HL-60 (cell line): ENCODE data around the gene MYLK2.

Source experiments
- DNase-seq, 2 experiments: peaks; one replicate each; pipeline ENCODE4 v3.0.0-alpha.2; 2010 to 2020; ENCODE audit warnings: low read depth in 1 of 2, low spot score in 1 of 2
- H3K27ac ChIP-seq: fragments of 250-450 bp; sonication (Bioruptor Pico); replicated peaks from 2 replicates; pipeline ENCODE4 v1.5.1; 2020; ENCODE audit warnings: mild to moderate bottlenecking, moderate library complexity
- H3K27me3 ChIP-seq: fragments of 250-450 bp; sonication (Bioruptor Pico); 2 replicates; pipeline ENCODE4 v1.5.1; 2021; ENCODE audit warnings: mild to moderate bottlenecking, moderate library complexity; ENCODE audit not compliant: insufficient read depth, poor library complexity, severe bottlenecking
- H3K4me3 ChIP-seq: replicated peaks from 2 replicates; pipeline ENCODE4 v1.5.1; 2011; ENCODE audit warnings: mild to moderate bottlenecking, control low read depth, low read length; ENCODE audit not compliant: insufficient read depth
- GABPA ChIP-seq: IDR thresholded peaks from 2 replicates; pipeline ENCODE4 v1.6.1; 2012; ENCODE audit warnings: low read depth
- POLR2AphosphoS5 ChIP-seq: IDR thresholded peaks from 2 replicates; pipeline ENCODE4 v1.6.1; 2012; ENCODE audit warnings: low read depth
- SPI1 ChIP-seq: IDR thresholded peaks from 2 replicates; pipeline ENCODE4 v1.6.1; 2012; ENCODE audit warnings: low read depth, mild to moderate bottlenecking, borderline replicate concordance
- TF ChIP-seq, protein P1 (sequence below): IDR thresholded peaks from 2 replicates; pipeline ENCODE4 v1.6.1; 2012; ENCODE audit warnings: low read depth; ENCODE audit not compliant: insufficient replicate concordance
- TF ChIP-seq, protein P2 (sequence below): IDR thresholded peaks from one replicate; pipeline ENCODE4 v1.5.1; 2011; ENCODE audit warnings: low read length, control low read depth, inconsistent platforms; ENCODE audit not compliant: insufficient read depth

MYLK2 gene

DNA sequence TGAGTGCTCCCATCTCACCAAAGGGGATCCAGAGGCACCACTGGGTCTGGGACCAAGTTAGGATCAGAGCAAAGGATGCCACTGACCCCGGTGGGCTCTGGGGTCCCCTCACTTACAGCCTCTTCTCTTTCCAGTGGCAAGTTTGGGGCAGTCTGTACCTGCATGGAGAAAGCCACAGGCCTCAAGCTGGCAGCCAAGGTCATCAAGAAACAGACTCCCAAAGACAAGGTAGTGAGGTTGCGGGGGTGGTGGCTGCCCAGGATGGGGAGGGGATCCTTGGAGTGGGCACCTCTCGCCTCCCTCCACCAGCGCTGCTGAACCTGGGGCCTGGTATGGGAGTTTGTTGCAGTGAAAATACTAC lies 4.9 kb downstream of the MYLK2 start:
- H3K27ac ChIP-seq: no peak overlapping the region

DNA sequence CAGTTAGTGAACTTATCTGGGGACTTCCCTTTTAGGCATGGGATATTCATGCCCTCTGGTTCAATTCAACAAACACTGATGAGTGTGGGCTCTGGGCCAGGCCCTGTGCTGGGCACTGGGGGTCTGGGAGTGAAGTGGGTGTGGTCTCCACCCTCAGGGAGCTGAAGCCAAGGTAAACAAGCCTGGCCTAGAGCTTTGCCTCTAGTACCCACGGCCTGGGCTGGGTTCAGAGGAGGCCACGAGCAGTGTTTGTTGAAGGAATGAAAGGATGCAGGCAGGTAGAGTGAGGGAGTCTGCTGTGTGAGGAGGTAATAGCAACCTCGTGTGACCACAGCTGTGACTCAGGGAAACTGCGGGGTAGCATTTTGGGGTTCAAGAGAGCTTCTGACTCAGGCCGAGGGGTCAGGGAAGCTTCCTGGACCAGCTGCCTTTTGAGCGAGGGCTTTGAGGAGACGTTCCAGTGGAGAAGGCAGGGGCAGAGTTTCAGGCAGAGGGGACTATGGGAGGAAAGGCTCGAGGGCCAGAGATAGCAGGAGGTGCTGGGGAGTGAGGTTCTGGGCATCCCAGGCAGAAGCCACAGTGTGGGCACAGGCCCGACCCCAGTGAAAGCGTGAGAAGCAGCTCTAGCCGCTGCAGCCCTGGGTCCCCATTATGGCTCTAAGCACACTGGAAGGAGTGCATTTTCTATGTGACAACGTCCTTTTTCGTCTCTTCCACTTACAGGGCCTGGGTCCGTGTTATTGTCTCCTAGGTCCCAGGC lies 5.6 kb downstream of the MYLK2 start:
- Histone ChIP-seq H3K27ac (no peak overlapping the region), H3K27me3 (no peaks in the 10 kb centered on the region), H3K4me3 (no peak overlapping the region)
- TF ChIP-seq SPI1: no peak
- TF ChIP-seq, protein P1, sequence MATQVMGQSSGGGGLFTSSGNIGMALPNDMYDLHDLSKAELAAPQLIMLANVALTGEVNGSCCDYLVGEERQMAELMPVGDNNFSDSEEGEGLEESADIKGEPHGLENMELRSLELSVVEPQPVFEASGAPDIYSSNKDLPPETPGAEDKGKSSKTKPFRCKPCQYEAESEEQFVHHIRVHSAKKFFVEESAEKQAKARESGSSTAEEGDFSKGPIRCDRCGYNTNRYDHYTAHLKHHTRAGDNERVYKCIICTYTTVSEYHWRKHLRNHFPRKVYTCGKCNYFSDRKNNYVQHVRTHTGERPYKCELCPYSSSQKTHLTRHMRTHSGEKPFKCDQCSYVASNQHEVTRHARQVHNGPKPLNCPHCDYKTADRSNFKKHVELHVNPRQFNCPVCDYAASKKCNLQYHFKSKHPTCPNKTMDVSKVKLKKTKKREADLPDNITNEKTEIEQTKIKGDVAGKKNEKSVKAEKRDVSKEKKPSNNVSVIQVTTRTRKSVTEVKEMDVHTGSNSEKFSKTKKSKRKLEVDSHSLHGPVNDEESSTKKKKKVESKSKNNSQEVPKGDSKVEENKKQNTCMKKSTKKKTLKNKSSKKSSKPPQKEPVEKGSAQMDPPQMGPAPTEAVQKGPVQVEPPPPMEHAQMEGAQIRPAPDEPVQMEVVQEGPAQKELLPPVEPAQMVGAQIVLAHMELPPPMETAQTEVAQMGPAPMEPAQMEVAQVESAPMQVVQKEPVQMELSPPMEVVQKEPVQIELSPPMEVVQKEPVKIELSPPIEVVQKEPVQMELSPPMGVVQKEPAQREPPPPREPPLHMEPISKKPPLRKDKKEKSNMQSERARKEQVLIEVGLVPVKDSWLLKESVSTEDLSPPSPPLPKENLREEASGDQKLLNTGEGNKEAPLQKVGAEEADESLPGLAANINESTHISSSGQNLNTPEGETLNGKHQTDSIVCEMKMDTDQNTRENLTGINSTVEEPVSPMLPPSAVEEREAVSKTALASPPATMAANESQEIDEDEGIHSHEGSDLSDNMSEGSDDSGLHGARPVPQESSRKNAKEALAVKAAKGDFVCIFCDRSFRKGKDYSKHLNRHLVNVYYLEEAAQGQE: no peak
- TF ChIP-seq GABPA: no peak
- TF ChIP-seq POLR2AphosphoS5: no peak
- TF ChIP-seq, protein P2, sequence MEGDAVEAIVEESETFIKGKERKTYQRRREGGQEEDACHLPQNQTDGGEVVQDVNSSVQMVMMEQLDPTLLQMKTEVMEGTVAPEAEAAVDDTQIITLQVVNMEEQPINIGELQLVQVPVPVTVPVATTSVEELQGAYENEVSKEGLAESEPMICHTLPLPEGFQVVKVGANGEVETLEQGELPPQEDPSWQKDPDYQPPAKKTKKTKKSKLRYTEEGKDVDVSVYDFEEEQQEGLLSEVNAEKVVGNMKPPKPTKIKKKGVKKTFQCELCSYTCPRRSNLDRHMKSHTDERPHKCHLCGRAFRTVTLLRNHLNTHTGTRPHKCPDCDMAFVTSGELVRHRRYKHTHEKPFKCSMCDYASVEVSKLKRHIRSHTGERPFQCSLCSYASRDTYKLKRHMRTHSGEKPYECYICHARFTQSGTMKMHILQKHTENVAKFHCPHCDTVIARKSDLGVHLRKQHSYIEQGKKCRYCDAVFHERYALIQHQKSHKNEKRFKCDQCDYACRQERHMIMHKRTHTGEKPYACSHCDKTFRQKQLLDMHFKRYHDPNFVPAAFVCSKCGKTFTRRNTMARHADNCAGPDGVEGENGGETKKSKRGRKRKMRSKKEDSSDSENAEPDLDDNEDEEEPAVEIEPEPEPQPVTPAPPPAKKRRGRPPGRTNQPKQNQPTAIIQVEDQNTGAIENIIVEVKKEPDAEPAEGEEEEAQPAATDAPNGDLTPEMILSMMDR: no peak
- DNase-seq: no peak

More for the DNA sequence above, 4.9 kb downstream of the MYLK2 start:
- Histone ChIP-seq H3K27me3 (no peaks in the 10 kb centered on the region), H3K4me3 (no peak overlapping the region)
- DNase-seq: no peak
- TF ChIP-seq, protein P1: no peak
- TF ChIP-seq POLR2AphosphoS5: no peak
- TF ChIP-seq, protein P2: no peak
- no peak for TF ChIP-seq GABPA
- TF ChIP-seq SPI1: no peak

DNA sequence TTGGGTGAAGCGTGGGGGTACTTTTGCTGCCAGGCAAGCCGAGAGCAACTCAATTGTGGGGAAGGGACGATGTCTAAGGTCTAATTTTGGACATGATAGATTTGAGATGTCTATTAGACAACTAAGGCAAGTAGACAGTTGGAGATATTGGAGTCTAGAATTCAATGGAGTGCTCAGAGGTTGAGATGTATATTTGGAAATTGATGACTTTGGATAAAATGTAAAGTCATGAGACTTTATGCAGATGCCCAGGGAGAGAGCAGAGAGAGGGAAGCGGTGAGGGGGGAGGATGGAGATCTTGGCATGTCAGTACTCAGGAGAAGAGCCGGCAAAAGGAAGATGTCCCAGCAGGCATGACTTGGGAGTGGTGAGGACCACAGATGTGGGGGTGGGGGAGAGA lies 6.9 kb downstream of the MYLK2 start:
- Histone ChIP-seq H3K27me3 (no peaks in the 10 kb centered on the region), H3K27ac (no peak overlapping the region), H3K4me3 (no peak overlapping the region)
- TF ChIP-seq SPI1: no peak
- TF ChIP-seq, protein P1: no peak
- no peak for TF ChIP-seq GABPA
- TF ChIP-seq POLR2AphosphoS5: no peak
- TF ChIP-seq, protein P2: no peak
- no peak for DNase-seq
